HepG2 (cell line): Measurements from ENCODE around the gene SMCO4. TPM values are rescaled to one million over a fixed set of nuclear protein-coding genes. Genes with fewer than 3 reads are reported as not detected.

Experiments
- ATAC-seq: fragments of 200-7000 bp; cut with Tn5 transposase; 3 replicates; pipeline ENCODE4 v1.9.1; 2020; ENCODE audit warnings: mild to moderate bottlenecking, moderate library complexity
- BruUV-seq: library from RNA; stranded (reverse); fragments of 400-500 nt; replicated peaks from 2 replicates; lab custom pipeline; 2021; lab: Mats Ljungman, UMichigan
- CTCF ChIA-PET: fragments of 300-600 bp; formaldehyde crosslinking; extraction: SDS; loops from one replicate; lab custom pipeline; 2021; ENCODE audit warnings: low total read pairs, inconsistent platforms, low intra/inter-chr PET ratio; lab: Yijun Ruan, JAX
- POLR2A ChIA-PET: fragments of 350-600 bp; sonication (Branson Sonifier 250); formaldehyde crosslinking; loops from one replicate; lab custom pipeline; 2020; ENCODE audit warnings: antibody characterized with exemption, inconsistent platforms; lab: Yijun Ruan, JAX
- DNase-seq: peaks from one replicate; pipeline ENCODE4 v3.0.0-alpha.2; 2015; ENCODE audit warnings: low spot score
- FAIRE-seq: peaks from 3 replicates; lab custom pipeline; 2011; peaks lifted over from hg19 to GRCh38; lab: Jason Lieb, UNC
- H2AFZ ChIP-seq: one replicate; pipeline ENCODE4 v1.6.1; 2011; ENCODE audit warnings: low read length, inconsistent platforms
- H3K27ac ChIP-seq: fragments of 300-600 bp; 3 replicates; pipeline ENCODE4 v1.8.0; 2011; ENCODE audit warnings: mixed run types, mild to moderate bottlenecking, mixed read lengths, low read length, inconsistent platforms; ENCODE audit not compliant: insufficient read depth; ENCODE audit errors: extremely low read length
- H3K27me3 ChIP-seq, 2 experiments: fragments of 200-600 bp in 1 of 2; 2 replicates in 1 of 2; 3 replicates in 1 of 2; pipeline versions ENCODE4 v1.6.0 to v1.8.0; 2011; ENCODE audit warnings: low read length in 2 of 2, mild to moderate bottlenecking in 2 of 2, moderate library complexity in 2 of 2, inconsistent platforms in 1 of 2; ENCODE audit not compliant: insufficient read depth in 2 of 2, control insufficient read depth in 1 of 2
- H3K36me3 ChIP-seq, 2 experiments: fragments of 200-600 bp in 1 of 2; replicated peaks in 1 of 2; 2 replicates in 1 of 2; 3 replicates in 1 of 2; pipeline versions ENCODE4 v1.5.1 to v1.8.0; 2011; ENCODE audit warnings: low read length in 2 of 2, inconsistent platforms in 1 of 2; ENCODE audit not compliant: insufficient read depth in 2 of 2, control insufficient read depth in 1 of 2
- H3K4me1 ChIP-seq: 2 replicates; pipeline ENCODE4 v1.5.1; 2012; ENCODE audit warnings: low read length, inconsistent platforms; ENCODE audit not compliant: insufficient read depth
- H3K4me2 ChIP-seq: 2 replicates; pipeline ENCODE4 v1.6.0; 2011; ENCODE audit warnings: low read depth, low read length, inconsistent platforms
- H3K4me3 ChIP-seq, 3 experiments: fragments of 200-600 bp in 1 of 3; sonication (generic), shearing (Covaris generic) in 1 of 3; replicated peaks in 1 of 3; 2 replicates each; pipeline ENCODE4 v1.5.1; 2011 to 2016; ENCODE audit warnings: low read length in 3 of 3, inconsistent platforms in 2 of 3, low read depth in 2 of 3, mild to moderate bottlenecking in 2 of 3, control low read depth in 1 of 3, mixed read lengths in 1 of 3; ENCODE audit not compliant: insufficient read depth in 1 of 3
- H3K79me2 ChIP-seq: one replicate; pipeline ENCODE4 v1.6.1; 2011; ENCODE audit warnings: low read length, inconsistent platforms; ENCODE audit not compliant: insufficient read depth
- H3K9ac ChIP-seq: 2 replicates; pipeline ENCODE4 v1.6.0; 2011; ENCODE audit warnings: mild to moderate bottlenecking, low read depth, low read length, inconsistent platforms; ENCODE audit not compliant: insufficient read depth
- H3K9me3 ChIP-seq: 2 replicates; pipeline ENCODE4 v1.5.1; 2012; ENCODE audit warnings: mild to moderate bottlenecking, low read length
- H4K20me1 ChIP-seq: 2 replicates; pipeline ENCODE4 v1.6.0; 2011; ENCODE audit warnings: inconsistent platforms, mild to moderate bottlenecking, low read length, moderate library complexity; ENCODE audit not compliant: insufficient read depth
- GFI1 ChIP-seq: sonication (generic); formaldehyde crosslinking; IDR thresholded peaks from 2 replicates; pipeline ENCODE4 v1.5.0; 2020; ENCODE audit warnings: missing genetic modification reagents, mild to moderate bottlenecking, borderline replicate concordance
- GPN1 ChIP-seq: sonication (generic); formaldehyde crosslinking; IDR thresholded peaks from 2 replicates; pipeline ENCODE4 v1.5.1; 2020; ENCODE audit warnings: missing genetic modification reagents, borderline replicate concordance
- IKZF1 ChIP-seq: fragments of 450-650 bp; IDR thresholded peaks from 2 replicates; pipeline ENCODE4 v1.7.1; 2016
- NR2F6 ChIP-seq, 2 experiments: IDR thresholded peaks; 2 replicates each; pipeline ENCODE4 v1.6.1; 2016; ENCODE audit warnings: antibody characterized with exemption in 1 of 2, mild to moderate bottlenecking in 1 of 2
- SP140L ChIP-seq: sonication (generic); formaldehyde crosslinking; IDR thresholded peaks from 2 replicates; pipeline ENCODE4 v1.4.0; 2020; ENCODE audit warnings: missing genetic modification reagents, borderline replicate concordance
- ZNF382 ChIP-seq: sonication (generic); formaldehyde crosslinking; IDR thresholded peaks from 2 replicates; pipeline ENCODE4 v1.5.0; 2020; ENCODE audit warnings: missing genetic modification reagents, mild to moderate bottlenecking, borderline replicate concordance
- ZNF558 ChIP-seq: sonication (generic); formaldehyde crosslinking; IDR thresholded peaks from 2 replicates; pipeline ENCODE4 v1.9.0; 2022; ENCODE audit warnings: mild to moderate bottlenecking, missing genetic modification reagents, borderline replicate concordance
- ZNF670 ChIP-seq: sonication (generic); formaldehyde crosslinking; IDR thresholded peaks from 2 replicates; pipeline ENCODE4 v1.8.0; 2022; ENCODE audit warnings: mild to moderate bottlenecking, missing genetic modification reagents, borderline replicate concordance
- WGBS: methylation state at CpG from one replicate; pipeline ENCODE4 v1.1.6; 2017; ENCODE audit warnings: low lambda C conversion rate; 5-methylcytosine and 5-hydroxymethylcytosine counted together
- in situ Hi-C: cut with HindIII; loops from 2 replicates; pipeline ENCODE4 v1.10.0; 2017; ENCODE audit warnings: low pct_unique_long_range_greater_than_20kb; ENCODE audit not compliant: extremely low pct_ligation_motif_present
- intact Hi-C: fragments of 100-400 bp; cut with micrococcal nuclease; formaldehyde crosslinking; loops from one replicate; pipeline ENCODE4 v1.10.0; 2022; ENCODE audit not compliant: unreplicated experiment
- polyA plus RNA-seq, 8 experiments: library from polyadenylated mRNA; depleted of rRNA in 3 of 8; stranded (reverse) in 7 of 8; unstranded in 1 of 8; fragments of >200 nt; fragmentation: Illumina TruSeq in 4 of 8; extraction: Trizol in 4 of 8; gene quantifications; 2 replicates each; pipeline versions ENCODE4 v1.2.1 to v1.2.3, GENCODE V29; 2011 to 2016; ENCODE audit warnings: low read depth in 4 of 8, missing spikeins in 1 of 8, mixed read lengths in 1 of 8; ENCODE audit not compliant: insufficient read depth in 1 of 8
- total RNA-seq, 5 experiments: library from RNA; depleted of rRNA; stranded (reverse); fragments of >200 nt; fragmentation: Illumina TruSeq; extraction: Trizol; gene quantifications; 2 replicates each; pipeline ENCODE4 v1.2.3, GENCODE V29; 2016; ENCODE audit warnings: low read depth in 1 of 5
- TF ChIP-seq, protein P1 (sequence below): sonication (generic); formaldehyde crosslinking; IDR thresholded peaks from 2 replicates; pipeline ENCODE4 v1.4.0; 2020; ENCODE audit warnings: missing genetic modification reagents, low read depth, mild to moderate bottlenecking, borderline replicate concordance
- TF ChIP-seq, protein P2 (sequence below): sonication (generic); formaldehyde crosslinking; IDR thresholded peaks from 2 replicates; pipeline ENCODE4 v1.8.1; 2023; ENCODE audit warnings: mild to moderate bottlenecking, moderate library complexity, missing genetic modification reagents
- TF ChIP-seq, protein P3 (sequence below): sonication (generic); formaldehyde crosslinking; IDR thresholded peaks from 2 replicates; pipeline ENCODE4 v1.5.1; 2020; ENCODE audit warnings: mild to moderate bottlenecking, missing genetic modification reagents, moderate library complexity

The SMCO4 gene
- total and polyA plus RNA-seq, 2 of the 13 experiments (the other 11 are each of a cell fraction or from before 2014, with no cell fraction given): 10.6 to 28.5 TPM

DNA sequence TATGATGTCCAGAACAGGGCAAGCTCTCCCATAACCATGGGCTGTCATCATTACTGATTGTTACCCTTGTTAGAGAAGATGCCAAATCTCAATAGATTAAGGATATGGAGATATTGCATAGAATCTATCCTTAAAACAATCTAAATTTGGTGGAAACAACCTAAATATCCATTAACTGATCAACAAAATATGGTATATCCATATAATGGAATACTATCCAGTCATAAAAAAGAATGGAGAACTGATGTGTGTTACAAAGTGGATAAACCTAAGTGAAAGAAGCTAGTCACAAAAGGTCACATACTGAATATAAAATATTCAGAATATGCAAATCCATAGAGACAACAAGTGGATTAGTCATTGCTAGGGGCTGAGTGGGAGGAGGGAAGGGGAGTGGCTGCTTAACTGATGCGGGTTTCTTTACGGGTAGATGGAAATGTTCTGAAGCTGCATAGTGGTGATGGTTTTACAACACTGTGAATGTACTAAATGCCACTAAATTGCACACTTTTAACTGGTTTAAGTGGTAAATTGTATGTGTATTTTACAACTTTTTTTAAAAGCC is 36.1 kb upstream of the SMCO4 start:
- H3K79me2 ChIP-seq: no peaks in the 10 kb centered on the region
- no peak overlapping the region for H3K27ac ChIP-seq
- no peaks in the 10 kb centered on the region for H3K27me3 ChIP-seq
- ChIA-PET POLR2A (no interaction called here), CTCF (no interaction called here)
- TF ChIP-seq, protein P1, sequence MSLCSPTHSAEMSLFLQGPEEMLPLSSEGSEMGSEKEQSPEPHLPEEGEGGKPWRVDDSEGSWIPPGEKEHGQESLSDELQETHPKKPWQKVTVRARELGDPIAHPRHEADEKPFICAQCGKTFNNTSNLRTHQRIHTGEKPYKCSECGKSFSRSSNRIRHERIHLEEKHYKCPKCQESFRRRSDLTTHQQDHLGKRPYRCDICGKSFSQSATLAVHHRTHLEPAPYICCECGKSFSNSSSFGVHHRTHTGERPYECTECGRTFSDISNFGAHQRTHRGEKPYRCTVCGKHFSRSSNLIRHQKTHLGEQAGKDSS (CRISPR knock-in tag): no peak
- TF ChIP-seq IKZF1: no peak
- H3K4me3 ChIP-seq: no peak overlapping the region
- FAIRE-seq (no peak), ATAC-seq (no peak), DNase-seq (no peak)
- in situ Hi-C loops (no loop called here), intact Hi-C loops (no loop called here)
- no peak overlapping the region for H2AFZ ChIP-seq
- H3K9me3 ChIP-seq: no peaks in the 10 kb centered on the region
- H3K9ac ChIP-seq: no peak overlapping the region
- 83% methylated on average over 2 of the region's 2 CpGs for WGBS
- H3K4me2 ChIP-seq: no peak overlapping the region
- no peaks in the 10 kb centered on the region for H3K4me1 ChIP-seq
- BruUV-seq: no TSS peak
- no peaks in the 10 kb centered on the region for H4K20me1 ChIP-seq
- no peaks in the 10 kb centered on the region for H3K36me3 ChIP-seq

DNA sequence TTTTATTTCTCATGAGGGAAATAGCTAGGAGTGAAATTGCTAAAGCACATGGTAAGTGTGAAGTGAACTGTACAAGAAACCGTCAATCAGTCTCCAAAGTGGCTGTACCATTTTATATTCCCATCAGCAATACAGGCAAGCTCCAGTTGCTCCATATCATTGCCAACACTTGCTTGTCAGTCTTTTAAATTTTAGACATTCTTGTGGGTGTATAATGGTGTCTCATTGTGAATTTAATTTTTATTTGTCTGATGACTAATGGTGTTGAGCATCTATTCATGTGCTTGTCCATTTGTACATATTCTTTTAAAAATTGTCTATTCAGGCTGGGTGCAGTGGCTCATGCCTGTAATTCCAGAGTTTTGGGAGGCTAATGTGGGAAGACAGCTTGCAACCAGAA is 34.1 kb upstream of the SMCO4 start:
- no peak for ATAC-seq
- Histone ChIP-seq H3K27ac (no peak overlapping the region), H3K9me3 (no peaks in the 10 kb centered on the region), H3K4me1 (peaks cover 6% of the 10 kb centered on the region; the same call in 1 of the 2 replicates), H3K4me2 (no peak overlapping the region), H2AFZ (no peak overlapping the region), H4K20me1 (no peaks in the 10 kb centered on the region), H3K27me3 (no peaks in the 10 kb centered on the region), H3K4me3 (no peak overlapping the region), H3K36me3 (no peaks in the 10 kb centered on the region), H3K9ac (no peak overlapping the region), H3K79me2 (no peaks in the 10 kb centered on the region)
- DNase-seq: no peak
- in situ Hi-C loops: no loop called here
- TF ChIP-seq, protein P2, sequence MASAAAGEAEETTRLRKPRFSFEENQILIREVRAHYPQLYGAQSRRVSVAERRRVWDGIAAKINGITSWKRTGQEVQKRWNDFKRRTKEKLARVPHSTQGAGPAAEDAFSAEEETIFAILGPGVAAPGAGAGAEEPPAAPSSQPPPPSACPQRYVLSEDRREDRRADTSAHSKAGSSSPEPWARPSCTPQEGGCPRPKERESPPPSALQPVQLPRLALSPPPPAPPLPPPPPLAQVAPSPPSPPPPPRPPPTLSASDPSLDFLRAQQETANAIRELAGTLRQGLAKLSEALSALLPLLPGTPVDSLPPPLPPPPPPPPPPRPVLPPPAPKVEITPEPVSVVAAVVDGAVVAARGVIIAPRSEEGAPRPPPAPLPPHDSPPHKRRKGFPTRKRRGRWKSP (CRISPR knock-in tag): no peak
- TF ChIP-seq, protein P3, sequence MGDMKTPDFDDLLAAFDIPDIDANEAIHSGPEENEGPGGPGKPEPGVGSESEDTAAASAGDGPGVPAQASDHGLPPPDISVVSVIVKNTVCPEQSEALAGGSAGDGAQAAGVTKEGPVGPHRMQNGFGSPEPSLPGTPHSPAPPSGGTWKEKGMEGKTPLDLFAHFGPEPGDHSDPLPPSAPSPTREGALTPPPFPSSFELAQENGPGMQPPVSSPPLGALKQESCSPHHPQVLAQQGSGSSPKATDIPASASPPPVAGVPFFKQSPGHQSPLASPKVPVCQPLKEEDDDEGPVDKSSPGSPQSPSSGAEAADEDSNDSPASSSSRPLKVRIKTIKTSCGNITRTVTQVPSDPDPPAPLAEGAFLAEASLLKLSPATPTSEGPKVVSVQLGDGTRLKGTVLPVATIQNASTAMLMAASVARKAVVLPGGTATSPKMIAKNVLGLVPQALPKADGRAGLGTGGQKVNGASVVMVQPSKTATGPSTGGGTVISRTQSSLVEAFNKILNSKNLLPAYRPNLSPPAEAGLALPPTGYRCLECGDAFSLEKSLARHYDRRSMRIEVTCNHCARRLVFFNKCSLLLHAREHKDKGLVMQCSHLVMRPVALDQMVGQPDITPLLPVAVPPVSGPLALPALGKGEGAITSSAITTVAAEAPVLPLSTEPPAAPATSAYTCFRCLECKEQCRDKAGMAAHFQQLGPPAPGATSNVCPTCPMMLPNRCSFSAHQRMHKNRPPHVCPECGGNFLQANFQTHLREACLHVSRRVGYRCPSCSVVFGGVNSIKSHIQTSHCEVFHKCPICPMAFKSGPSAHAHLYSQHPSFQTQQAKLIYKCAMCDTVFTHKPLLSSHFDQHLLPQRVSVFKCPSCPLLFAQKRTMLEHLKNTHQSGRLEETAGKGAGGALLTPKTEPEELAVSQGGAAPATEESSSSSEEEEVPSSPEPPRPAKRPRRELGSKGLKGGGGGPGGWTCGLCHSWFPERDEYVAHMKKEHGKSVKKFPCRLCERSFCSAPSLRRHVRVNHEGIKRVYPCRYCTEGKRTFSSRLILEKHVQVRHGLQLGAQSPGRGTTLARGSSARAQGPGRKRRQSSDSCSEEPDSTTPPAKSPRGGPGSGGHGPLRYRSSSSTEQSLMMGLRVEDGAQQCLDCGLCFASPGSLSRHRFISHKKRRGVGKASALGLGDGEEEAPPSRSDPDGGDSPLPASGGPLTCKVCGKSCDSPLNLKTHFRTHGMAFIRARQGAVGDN (CRISPR knock-in tag): no peak
- TF ChIP-seq ZNF558 (CRISPR knock-in tag): no peak
- TF ChIP-seq GPN1 (CRISPR knock-in tag): no peak
- TF ChIP-seq SP140L (CRISPR knock-in tag): no peak
- TF ChIP-seq GFI1 (CRISPR knock-in tag): no peak
- TF ChIP-seq NR2F6 (IDR thresholded peaks at IDR 0.05): no peak
- TF ChIP-seq NR2F6 (CRISPR knock-in tag; IDR thresholded peaks at IDR 0.05): no peak
- TF ChIP-seq ZNF670 (CRISPR knock-in tag): no peak
- TF ChIP-seq ZNF382 (CRISPR knock-in tag): no peak
- no peak for FAIRE-seq
- WGBS: 54% methylated on average over 1 of the region's 1 CpG
- intact Hi-C loops: no loop called here
- BruUV-seq: no TSS peak
- ChIA-PET POLR2A (no interaction called here), CTCF (no interaction called here)
